ENCODE measurements around the gene ANKRD23. TPM values are rescaled to one million over a fixed set of nuclear protein-coding genes. Genes with fewer than 3 reads are reported as not detected.
"Not testable (repeated sequence)": the region's sequence is repeated elsewhere in the genome, so short reads cannot be mapped to it uniquely, and the experiment has no call there.

The ANKRD23 gene
- 2.1 and 3.1 TPM in 2 replicates for polyA plus RNA-seq (2014; cell fraction: cytosol; rRNA removed)
- 14.5 and 26.4 TPM in 2 replicates for polyA plus RNA-seq (2014; cell fraction: nucleus; rRNA removed)

- no peak for DNase-seq (ENCODE audit: low spot score)
Measured at GRCh38 chr2:96843538-96844268, at the start of gene ANKRD23. Gene ANKRD23, minus strand, starts transcription at chr2:96844021. Its CDS starts 29 bp downstream, at chr2:96843992.

GRCh38 chr2:96891591-96892333, 47.9 kb upstream of the ANKRD23 start:
- DNase-seq (ENCODE audit: low spot score): no peak

GRCh38 chr2:96890726-96891385, 47.0 kb upstream of the ANKRD23 start:
- DNase-seq (ENCODE audit: low spot score): no peak

- DNase-seq (ENCODE audit: low spot score): no peak
Measured at GRCh38 chr2:96890252-96890651, 46.4 kb upstream of the ANKRD23 start.

DNA sequence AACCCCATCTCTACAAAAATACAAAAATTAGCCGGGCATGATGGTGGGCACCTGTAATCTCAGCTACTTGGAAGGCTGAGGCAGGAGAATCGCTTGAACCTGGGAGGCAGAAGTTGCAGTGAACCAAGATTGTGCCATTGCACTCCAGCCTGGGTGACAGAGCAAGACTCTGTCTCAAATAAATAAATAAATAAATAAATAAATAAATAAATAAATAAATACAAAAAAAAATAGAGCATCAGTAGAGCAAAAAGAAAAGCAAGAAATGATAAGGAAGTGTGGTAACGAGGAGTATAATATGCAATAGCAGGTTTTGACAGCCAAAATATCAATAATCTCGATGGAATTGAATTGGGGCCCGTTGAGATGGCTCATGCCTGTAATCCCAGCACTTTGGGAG, 45.7 kb upstream of the ANKRD23 start:
- DNase-seq (ENCODE audit: low spot score): not testable (repeated sequence)

DNA sequence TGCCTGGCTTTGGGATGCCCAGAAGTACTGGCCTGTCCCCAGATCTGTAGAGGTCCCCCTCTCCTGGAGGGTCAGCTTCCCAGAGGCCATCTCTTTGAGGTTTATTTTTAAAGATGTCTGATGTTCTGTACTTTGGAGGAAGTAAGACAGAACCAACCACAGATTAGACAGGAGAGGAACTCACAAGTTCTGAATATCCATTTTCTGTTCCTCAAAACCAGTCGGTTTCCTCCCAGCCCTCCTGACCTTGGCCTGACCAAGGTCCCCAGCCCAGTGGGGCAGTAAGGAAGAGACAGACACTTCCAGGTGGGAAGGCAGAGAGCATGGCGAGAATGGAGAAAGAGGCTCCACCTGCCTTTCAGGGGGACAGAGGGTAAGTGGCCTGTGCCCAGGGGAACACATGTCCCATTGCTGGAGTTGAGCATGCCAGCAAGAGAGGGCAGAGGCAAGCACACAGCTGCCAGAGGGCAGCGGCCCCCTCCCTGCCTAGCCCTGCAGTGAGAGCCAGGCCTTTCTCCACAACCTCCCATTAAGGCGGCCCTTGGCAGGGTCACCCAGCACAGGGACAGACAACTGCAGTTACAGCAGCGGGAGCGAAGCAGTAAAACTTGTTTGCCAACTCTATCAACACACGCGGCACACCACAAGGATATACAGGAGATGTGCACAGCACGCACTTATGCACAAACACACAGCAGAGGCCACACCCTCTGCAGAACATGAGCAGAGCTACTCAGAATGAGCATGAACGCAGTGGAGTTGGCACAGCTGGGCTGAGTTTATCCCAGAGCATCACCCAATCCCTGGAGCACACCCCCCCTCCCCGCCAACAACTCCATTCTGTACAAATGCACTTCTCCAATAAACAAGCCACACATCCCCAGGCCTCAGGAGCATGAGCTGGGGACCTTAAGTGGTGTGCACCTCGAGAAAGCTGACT, 44.5 kb upstream of the ANKRD23 start:
- no peak for DNase-seq (ENCODE audit: low spot score)

- no peak for DNase-seq (ENCODE audit: low spot score)
Measured at GRCh38 chr2:96887493-96888012, 43.7 kb upstream of the ANKRD23 start.

GRCh38 chr2:96885432-96886347, 41.9 kb upstream of the ANKRD23 start:
- DNase-seq (ENCODE audit: low spot score): no peak

GRCh38 chr2:96884299-96885094, 40.7 kb upstream of the ANKRD23 start:
- no peak for DNase-seq (ENCODE audit: low spot score)

DNA sequence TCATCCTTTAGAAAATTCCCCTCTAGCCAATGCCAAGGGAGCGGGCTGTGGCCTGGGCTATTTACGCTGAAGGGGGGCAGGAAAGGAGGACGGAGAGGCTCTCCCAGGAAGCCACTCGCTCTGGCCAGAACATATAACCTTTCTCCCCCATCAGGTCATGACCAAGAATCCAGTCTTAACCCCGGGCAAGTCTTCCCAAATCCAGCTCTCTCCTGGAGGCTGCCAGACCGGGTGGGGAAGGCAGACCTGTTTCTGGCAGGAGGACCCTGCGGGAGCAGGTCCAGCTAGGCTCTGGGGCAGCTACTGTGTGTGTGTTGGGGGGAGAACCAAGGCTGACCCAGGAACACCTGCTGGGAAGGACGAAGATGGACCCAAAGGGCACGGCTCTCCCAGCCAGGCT, 39.5 kb upstream of the ANKRD23 start:
- no peak for DNase-seq (ENCODE audit: low spot score)

GRCh38 chr2:96882906-96883305, 39.1 kb upstream of the ANKRD23 start:
- no peak for DNase-seq (ENCODE audit: low spot score)

DNA sequence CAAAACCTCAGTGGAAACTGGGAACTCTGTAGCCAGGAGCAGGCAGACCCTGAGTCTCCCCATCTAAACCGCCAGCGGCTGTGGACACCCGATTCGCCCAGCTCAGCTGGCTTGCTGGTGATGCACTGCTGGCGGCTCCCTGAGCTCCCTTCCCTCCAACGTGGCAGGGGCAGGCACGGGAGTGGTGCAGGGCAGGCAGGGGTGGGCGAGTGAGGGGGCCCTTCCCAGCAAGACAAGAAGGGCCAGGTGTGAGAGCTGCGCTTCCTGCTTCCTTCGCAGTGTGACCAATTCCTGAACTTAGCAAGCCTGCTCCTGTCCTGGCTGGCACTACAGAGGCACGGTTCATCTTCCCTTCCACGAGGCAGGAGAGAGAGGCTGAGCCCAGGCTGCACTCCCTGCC, 38.4 kb upstream of the ANKRD23 start:
- no peak for DNase-seq (ENCODE audit: low spot score)

DNA sequence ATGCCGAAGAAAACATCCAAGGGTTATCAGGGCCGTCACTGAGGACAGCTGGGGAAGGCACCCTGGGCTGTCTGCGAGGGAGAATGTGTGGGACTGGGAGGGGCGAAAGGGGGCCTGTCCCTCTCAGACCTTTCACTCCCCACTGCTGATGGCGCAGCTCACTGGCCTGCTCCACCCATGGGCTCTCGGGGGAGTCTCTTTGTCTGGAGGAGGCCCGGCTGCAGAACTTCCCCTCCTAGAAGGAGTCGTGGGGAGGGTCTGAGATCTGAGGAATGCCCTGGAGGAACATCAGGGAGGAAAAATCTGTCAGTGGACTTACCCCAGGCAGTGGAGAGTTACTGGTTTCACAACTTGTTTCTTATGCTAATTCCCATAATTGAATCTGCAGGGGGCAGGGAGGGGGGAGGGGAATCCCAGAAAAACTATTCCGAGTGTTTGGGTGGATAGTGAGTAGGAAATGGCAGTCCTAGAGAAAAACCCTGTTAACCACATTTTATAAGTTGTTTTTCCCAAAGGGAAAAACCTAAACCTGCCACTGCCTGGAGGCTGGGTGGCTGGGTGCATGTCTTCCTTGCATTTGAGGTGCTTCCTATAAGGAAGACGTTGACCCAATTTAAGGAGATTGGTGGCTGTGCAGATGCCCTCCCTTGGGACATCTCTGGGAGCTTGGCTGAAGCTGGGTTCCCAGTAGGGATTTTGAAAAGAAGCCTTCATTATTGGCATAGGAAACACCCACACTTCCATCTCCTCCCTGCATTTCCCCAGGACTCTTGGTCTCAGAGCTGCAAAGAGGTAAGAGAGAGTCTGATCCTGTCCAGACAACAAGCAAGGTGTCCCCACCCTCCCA, 37.8 kb upstream of the ANKRD23 start:
- DNase-seq (ENCODE audit: low spot score): no peak

GRCh38 chr2:96880891-96881273, 37.1 kb upstream of the ANKRD23 start:
- no peak for DNase-seq (ENCODE audit: low spot score)

DNA sequence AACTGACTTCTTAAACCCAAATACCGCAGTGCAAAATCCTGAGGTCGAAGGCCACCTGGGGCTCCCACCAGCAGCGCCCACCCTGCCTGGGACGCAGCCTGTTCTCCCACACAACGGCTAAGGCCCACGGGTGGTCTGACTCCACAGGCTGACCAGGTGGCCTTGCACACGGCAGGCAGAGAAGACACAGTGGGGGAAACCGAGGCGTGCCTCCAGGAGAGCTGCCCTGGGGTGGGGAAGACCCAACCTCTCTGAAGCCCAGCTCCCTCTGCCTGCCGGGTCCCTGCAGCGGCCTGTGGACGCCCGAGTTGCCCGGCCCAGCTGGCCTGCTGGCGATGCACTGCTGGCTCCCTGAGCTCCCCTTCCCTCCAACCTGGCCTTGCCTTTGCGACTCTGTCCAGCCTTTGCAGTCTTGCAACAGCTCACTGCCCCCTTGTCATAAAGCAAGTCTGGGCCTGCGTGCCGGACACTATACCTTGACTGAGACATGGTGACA, 35.8 kb upstream of the ANKRD23 start:
- DNase-seq (ENCODE audit: low spot score): no peak

GRCh38 chr2:96878796-96879544, 35.1 kb upstream of the ANKRD23 start:
- no peak for DNase-seq (ENCODE audit: low spot score)

DNA sequence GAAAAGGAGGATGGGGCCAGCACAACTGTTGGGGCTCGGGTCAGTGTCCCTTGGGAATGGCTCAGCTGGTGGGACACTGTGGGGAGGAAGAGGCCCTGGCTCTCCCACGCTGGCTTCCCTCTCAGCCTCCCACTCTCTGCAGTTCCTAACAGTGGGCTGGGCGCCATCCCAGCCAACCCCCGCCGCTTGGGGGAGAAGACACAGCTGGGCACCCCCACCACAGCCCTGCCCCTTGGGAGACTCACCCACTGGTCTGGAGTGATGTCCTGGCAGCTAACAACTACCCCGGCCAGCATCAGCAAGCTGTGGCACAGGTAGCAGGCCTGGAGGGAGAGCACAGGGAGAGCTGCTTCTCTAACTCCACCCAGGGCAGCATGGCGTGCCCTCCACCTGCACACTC, 34.4 kb upstream of the ANKRD23 start:
- no peak for DNase-seq (ENCODE audit: low spot score)

Data from SK-N-DZ (cell line).